GM21526 (cell line): ENCODE results near the gene SC5D.
A peak's percentile ranks its signal among the peaks of the same experiment; 100 is the strongest.

Source experiments
- ATAC-seq: cut with Tn5 transposase; IDR thresholded peaks from one replicate; pipeline ENCODE4 v1.9.1; 2021; ENCODE audit warnings: moderate library complexity; ENCODE audit not compliant: unreplicated experiment, low FRiP score

Gene SC5D

GRCh38 chr11:121292495-121293287 is at the start of gene SC5D:
Gene SC5D (plus strand): TSS chr11:121292771. CDS start chr11:121303376, 10,605 bp downstream.
- peak; percentile 98 for ATAC-seq

DNA sequence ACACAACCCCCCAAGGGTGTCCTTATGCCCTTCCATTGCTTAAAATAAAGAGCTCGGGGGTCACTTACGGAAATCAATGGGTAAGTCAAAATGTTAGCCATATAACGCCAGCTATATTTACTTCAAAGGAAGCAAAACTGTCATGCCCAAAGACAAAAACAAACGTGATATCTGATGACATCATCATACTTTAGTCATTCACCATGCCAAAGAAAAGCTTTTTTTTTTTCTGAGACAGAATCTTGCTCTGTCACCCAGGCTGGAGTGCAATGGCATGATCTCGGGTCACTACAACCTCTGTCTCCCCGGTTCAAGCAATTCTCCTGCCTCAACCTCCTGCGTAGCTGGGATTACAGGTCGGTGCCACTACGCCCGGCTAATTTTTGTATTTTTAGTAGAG is 47.7 kb upstream of the SC5D start:
- ATAC-seq, result no peak

- no peak for ATAC-seq
Observed at GRCh38 chr11:121246021-121246768, 46.4 kb upstream of the SC5D start.

DNA sequence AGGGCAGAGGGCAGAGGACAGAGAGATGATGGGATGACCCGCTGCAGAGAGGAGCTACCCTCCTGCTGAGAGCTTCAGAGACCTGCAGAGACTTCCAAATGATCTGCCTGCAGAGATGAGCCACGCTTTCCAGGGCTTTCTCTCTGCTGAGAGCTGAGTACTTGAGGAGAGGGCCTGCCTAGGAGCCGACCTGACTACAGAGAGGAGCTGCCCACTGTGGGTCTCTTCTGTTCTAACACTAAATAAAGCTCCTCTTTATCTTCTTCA is 45.9 kb upstream of the SC5D start:
- no peak for ATAC-seq

DNA sequence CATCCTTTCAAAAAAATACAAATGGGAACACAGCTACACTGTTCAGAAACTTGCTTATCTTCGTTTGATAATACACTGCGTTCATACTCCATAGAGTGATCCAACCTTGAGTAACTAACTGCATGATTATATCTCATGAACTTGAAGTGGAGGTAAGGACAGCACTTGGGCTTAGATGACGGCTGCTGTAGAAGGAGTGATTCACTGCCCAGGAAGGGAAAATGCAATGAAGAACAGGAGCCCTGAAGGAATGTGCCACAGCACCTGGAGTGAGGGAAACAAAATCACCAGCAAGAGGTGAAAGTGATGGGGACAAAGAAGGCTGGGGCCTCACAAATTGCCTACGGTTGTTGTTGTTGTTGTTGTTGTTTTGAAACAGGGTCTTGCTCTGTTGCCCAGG is 44.1 kb upstream of the SC5D start:
- no peak for ATAC-seq

- no peak for ATAC-seq
Observed at GRCh38 chr11:121249039-121249663, 43.4 kb upstream of the SC5D start.

GRCh38 chr11:121250843-121251242 is 41.7 kb upstream of the SC5D start:
- ATAC-seq, result no peak

DNA sequence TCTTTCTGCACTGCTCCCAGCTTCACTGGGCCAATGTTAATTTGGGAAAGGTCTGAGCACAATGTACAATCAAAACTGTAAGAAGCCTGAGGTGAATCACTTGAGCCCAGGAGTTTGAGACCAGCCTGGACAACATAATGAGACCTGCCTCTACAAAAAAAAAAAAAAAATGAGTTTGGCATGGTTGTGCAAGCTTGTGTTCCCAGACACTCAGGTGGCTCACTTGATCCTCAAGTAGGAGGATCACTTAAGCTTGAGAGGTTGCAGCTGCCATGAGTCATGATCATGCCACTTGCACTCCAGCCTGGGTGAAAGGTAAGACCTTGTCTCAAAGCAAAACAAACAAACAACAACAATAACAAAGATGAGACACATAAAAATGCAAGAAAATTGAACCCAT is 38.6 kb upstream of the SC5D start:
- ATAC-seq, result no peak

DNA sequence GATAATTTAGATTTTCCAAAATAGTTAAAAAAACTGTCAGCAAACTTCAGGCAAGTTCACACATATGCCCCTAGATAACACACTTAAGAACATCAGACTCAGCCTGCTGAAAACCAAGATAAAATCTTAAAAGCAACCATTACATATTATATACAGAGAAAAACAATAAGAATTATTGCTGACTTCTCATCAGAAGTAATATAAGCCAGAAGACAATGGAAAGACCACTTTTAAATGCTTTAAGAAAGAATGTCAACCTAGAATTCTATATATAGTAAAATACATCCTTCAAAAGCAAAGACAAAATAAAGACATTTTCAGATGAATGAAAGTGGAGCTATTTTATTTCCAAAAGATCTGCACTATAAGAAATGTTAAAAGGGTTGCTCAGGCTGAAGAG is 37.8 kb upstream of the SC5D start:
- ATAC-seq, result no peak

GRCh38 chr11:121255473-121256125 is 37.0 kb upstream of the SC5D start:
- no peak for ATAC-seq

GRCh38 chr11:121257289-121257688 is 35.3 kb upstream of the SC5D start:
- ATAC-seq, result no peak

DNA sequence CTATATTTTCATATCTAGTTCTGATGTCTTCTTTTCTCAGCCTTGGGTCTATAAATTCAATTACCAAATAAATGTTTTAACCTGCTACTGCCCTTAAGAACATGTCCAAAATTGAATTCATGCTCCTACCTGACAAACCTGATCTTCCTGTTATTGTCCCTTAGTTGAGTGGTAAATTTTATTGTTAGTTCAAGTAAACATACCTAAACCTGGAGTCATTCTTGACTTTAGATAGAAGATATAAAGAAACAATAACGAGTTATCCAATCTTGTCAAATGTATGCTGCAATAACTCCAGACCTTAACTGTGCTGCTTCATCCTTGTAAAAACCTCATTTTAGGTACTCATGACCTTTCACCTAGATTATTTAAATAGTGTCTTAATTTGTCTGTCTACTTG is 34.6 kb upstream of the SC5D start:
- ATAC-seq, result no peak

DNA sequence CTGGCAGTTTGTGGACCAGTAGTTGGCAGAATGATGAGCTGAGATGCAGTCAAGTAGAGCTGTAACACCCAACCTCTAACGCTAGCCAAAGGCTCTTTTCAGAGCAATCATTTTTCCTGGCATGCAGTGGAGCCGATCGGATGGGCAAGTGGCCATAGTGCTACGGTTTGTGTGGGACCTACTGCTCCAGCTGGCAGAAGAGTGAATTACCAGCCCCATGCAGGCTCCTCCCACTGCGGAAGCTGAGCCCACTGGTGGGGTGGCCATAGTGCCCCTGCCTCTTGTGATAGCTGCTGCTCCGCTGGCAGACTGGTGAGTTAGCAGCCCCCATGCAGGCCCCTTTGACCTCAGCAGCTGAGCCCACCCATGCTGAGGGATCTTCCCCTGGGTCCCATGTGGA is 27.0 kb upstream of the SC5D start:
- no peak for ATAC-seq

DNA sequence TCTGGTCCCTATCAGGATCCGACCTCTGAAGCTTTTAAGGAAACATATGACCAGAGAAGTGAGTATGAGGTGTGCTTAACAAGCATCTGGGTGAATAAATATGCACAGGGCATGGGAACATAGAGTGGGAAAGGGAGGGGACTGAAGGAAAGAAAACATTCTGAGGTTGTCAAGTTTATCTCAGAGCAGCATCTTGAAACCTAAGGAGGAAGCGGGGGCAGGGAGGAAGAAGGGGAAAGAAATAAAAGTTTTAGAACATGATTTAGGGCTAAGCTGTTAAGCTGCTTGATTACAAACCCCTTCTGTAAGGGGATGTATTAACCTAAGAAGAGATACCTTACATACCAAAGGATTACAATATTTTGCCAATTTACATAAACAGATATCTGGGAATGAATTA is 24.0 kb upstream of the SC5D start:
- no peak for ATAC-seq

- ATAC-seq, result no peak
Observed at GRCh38 chr11:121270001-121270678, 22.4 kb upstream of the SC5D start.

DNA sequence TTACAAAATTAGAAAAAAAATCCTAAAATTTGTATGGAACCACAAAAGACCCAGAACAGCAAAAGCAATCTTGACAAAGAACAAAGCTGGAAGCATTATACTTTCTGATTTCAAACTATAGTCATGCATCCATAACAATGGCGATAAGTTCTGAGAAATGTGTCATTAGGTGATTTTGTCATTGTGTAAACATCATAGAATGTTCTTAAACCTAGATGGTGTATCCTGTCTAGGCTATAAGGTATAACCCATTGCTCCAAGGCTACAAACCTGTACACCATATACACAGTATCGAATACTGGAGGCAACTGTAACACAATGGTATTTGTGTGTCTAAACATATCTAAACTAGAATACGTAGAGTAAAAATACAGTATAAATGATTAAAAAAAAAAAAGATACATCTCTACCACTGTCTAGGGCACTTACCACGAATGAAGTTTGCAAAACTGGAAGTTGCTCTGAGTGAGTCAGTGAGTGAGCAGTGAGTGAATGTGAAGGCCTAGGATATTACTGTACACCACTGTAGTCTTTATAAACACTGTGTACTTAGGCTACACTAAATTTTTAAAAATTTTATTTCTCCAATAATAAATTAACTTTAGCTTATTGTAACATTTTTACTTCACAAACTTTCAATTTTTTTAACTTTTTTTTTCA is 18.1 kb upstream of the SC5D start:
- ATAC-seq, result no peak

GRCh38 chr11:121281698-121282097 is 10.9 kb upstream of the SC5D start:
- ATAC-seq, result no peak

- ATAC-seq, result no peak
Observed at GRCh38 chr11:121282386-121282785, 10.2 kb upstream of the SC5D start.

- peak; percentile 71 for ATAC-seq
Observed at GRCh38 chr11:121282886-121283502, 9.6 kb upstream of the SC5D start.

DNA sequence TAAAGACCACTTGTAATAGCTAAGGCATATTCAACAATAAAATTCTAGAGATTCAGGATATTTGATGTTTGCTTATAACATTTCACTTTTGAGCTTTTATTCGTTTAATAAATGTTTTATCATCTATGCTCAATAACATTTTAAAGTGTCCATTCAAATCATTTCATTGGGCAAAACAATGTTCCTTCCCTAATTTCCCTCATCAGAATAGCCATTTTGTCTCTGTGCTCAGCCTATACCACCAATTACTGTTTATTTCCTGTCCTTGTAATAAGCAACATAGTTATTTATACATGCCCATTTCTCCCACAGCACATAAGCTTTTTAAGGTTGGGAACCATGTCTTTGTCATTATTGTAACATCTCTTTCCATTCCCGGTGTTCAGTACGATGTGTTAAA is 1.3 kb upstream of the SC5D start:
- no peak for ATAC-seq
